NK-92 (cell line): ENCODE measurements around the gene NIFK.
"Not testable (repeated sequence)": the region's sequence is repeated elsewhere in the genome, so short reads cannot be mapped to it uniquely, and the experiment has no call there.

Experiments used
- DNase-seq: peaks from one replicate; lab custom pipeline; 2025; ENCODE audit not compliant: unreplicated experiment; lab: John Stamatoyannopoulos, UW

The NIFK gene

DNA sequence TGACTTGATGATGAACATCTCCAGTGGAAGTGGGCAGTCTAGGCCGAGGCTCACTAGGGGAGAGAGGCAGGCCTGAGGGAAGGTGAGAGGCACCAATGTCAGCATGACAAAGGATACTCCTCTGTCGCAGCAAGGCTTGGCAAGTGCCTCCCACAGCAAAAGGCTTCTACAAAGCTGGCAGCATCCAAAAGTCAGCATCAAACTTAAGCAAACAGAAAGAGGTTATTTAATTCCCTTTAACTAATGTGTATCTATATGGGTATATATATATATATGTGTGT, 41.6 kb downstream of the NIFK start:
- DNase-seq, result no peak

DNA sequence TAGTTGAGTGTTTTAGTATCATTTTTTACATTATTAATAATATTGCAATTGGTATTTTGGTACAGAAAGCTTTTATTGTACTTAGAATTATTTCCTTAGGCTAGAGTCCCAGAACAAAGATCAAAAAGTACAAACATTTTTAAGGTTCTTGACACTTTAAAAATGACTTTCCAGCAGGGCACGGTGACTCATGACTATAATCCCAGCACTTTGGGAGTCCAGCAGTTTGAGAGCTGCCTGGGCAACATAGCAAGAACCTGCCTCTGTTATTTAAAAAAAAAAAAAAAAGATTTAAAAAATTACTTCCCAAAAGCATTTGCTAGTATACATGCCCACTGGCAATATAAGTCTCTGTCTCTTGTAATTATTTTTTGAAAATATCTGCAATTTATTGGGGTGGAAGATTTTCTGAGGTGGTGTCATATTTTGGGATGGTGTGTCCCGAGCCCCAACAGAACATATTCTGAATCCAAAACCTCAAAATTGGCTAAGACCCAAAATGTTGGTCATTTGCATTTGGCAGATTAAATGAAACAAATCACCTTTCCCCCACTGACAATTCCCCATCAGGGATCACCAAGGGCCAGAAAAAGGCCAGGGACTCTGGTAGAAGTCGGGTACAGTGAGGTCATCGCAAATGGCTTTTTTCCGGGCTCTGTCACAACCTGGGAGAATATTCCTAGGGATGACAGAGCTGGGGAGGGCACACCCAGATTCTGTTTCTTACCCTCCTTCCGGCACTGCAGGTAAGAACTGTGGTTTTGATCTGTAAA, 42.1 kb downstream of the NIFK start:
- DNase-seq, result no peak

DNA sequence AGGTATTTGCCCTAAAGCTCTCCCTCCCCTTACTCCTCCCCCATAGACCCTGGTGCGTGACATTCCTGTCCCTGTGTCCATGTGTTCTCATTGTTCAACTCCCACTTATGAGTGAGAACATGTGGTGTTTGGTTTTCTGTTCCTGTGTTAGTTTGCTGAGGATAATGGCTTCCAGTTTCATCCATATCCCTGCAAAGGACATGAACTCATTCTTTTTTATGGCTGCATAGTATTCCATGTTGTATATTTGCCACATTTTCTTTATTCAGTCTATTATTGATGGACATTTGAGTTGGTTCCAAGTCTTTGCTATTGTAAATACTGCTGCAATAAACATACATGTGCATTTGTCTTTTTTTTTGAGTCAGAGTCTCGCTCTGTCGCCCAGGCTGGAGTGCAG, 46.1 kb downstream of the NIFK start:
- not testable (repeated sequence) for DNase-seq

DNA sequence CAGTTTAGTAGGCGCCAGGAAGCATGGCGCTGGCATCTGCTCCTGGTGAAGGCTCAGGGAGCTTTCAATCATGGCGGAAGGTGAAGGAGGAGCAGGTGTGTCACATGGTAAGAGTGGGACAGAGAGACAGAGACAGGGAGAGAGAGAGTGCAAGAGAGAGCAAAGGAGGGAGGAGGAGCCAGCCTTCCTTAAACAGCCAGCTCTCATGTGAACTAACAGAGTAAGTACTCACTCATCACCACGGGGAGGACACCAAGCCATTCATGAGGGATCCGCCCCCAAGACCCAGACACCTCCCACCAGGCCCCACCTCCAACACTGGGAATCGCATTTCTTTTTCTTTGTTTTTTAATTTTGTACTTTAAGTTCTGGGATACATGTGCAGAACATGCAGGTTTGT, 46.6 kb downstream of the NIFK start:
- no peak for DNase-seq

DNA sequence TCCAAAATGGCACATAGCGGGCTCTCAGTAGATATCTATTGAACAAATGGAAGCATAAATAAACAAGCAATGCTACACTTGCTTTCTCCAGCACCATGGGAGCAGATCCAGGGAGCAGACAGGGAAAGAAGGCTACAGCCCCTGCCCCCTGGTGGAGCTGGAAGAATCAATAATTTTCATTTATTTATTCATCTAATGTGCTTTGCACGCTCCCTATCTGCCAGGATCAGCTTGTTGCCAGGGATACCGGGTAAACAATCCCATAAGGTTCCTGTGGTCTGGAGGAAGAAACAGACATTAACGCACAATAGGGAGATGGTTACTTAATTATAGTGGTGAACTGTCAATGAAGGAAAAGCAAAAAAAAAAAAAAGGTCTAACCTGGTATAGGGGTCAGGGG, 47.3 kb downstream of the NIFK start:
- DNase-seq, result no peak

DNA sequence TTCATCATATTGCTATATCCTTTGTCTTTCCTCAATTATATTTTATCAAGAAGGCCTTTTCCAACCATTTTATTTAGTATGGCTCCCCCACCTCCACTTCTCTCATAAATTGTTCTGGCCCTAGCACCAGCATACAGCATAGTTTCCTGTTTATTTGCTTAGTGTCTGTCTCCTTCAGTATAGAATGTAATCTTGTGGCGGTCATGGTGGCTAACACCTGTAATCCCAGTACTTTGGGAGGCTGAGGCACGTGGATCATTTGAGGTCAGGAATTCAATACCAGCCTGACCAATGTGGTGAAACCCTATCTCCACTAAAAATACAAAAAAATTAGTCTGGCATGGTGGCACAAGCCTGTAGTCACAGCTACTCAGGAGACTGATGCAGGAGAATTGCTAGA, 47.9 kb downstream of the NIFK start:
- no peak for DNase-seq

DNA sequence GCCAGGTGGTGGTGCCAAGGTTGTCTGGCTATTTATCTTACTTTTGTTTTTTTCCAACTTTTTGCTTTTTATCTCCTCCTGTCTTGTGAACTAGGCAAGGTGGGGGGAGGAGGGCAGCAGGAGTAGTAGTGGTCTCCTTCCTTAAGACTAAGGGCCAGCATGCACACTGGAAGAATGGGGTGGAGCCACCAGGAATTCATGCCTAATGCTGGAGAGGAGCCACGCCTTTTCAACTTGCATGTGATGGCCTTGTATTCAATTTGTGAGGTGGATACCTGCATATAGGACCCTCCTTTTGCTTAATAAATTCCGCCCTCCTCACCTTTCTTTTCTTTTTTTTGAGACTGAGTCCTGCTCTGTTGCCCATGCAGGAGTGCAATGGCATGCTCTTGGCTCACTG, 49.8 kb downstream of the NIFK start:
- no peak for DNase-seq

DNA sequence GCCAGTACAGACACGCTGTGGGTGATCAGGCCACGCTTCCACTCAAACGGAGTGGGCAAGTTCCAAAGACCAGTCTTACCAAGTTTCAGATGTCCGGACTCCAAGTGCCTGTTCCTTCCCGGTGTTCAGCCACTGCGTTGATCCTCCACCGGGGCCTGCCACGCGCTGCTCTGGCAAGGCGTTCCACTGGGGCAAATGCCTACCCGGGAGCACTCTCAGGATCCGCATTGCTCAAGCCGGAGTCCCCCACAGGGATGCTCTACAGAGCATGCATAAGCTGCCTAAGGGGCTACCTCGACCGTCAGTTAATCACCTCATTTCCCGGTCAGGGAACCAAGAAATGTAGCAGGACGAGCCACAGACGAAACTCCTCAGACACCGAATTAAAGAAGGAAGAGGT, 50.5 kb downstream of the NIFK start:
- DNase-seq, result no peak

DNA sequence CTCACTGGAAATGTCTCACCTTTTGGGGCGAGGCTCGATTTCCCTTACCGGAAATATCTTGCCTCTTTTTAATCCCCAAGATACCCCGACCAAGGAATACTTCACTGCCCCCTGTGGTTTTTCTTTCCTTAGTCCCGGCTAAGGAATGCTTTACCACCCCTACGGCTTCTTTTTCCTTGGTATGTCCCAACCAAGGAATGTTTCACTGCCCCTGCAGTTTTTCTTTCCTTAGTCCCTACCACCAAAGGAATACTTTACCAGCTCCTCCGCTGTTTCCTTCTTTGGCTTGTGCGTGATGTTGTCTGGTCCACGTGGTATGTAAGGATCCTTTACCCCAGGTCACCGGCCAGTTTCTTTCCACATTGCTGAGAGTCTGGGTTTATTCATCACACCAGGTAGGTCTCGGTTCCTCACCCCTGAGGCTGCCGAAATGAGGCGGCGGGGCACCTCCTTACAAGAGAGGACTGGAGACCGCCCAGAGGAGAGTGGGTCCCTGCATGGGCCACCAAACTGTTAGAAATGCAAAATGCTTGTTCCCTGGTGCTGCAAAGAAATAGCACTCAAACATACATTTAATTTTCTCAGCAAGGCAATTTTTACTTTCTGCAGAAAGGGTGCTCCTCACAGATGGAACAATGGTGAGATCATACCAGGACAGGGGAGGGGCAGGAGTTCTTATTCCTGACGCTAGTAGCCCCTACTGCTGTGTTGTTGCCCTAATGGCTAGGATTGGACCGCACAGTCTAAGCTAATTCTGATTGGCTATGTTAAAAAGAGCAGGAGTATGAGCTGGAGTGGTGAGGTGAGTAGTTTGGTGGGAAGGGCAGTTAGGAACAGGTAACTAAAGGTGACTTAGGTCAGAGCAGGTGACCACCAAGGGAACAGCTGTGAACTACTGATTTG, 54.0 kb downstream of the NIFK start:
- DNase-seq, result no peak

DNA sequence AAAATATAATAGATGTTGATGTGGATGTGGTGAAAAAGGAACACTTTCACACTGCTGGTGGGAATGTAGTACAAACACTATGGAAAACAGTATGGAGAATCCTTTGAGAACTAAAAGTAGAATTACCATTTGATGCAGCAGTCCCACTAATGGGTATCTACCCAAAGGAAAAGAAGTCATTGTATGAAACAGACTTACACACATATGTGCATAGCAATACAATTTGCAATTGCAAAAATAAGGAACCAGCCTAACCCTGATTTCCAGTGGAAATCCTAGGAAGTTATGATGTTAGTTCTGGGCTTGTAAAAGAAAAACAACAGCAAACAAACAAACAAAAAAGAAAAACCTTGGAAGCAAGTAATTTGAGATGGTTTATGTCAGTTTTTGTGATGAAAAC, 58.8 kb downstream of the NIFK start:
- no peak for DNase-seq
